Measurements from ENCODE around the gene RIC8B. TPM values are rescaled to one million over a fixed set of nuclear protein-coding genes. Genes with fewer than 3 reads are reported as not detected.

RIC8B gene
- total RNA-seq, 4 donors from 2014 or later: 4.8 to 11.2 (median 8.8) TPM

- 88% methylated on average over 8 of the region's 8 CpGs for WGBS
- no peak overlapping the region for H3K27ac ChIP-seq
- no peak for TF ChIP-seq POLR2AphosphoS5 (IDR thresholded peaks at IDR 0.05)
- TF ChIP-seq POLR2A (IDR thresholded peaks at IDR 0.05): no peak
- TF ChIP-seq CTCF (IDR thresholded peaks at IDR 0.05): no peak
- no peak for TF ChIP-seq EP300 (IDR thresholded peaks at IDR 0.05)
- H3K4me3 ChIP-seq: no peak overlapping the region
- no peaks in the 10 kb centered on the region for H3K27me3 ChIP-seq
- no peaks in the 10 kb centered on the region for H3K36me3 ChIP-seq
- no peak for DNase-seq (ENCODE audit: low spot score in 2 of 2)
- H3K9me3 ChIP-seq: no peaks in the 10 kb centered on the region
- H3K4me1 ChIP-seq: no peaks in the 10 kb centered on the region
Measured at GRCh38 chr12:106893451-106893850, 119.0 kb downstream of the RIC8B start.

- no peak for DNase-seq (ENCODE audit: low spot score in 2 of 2)
- no peak for TF ChIP-seq POLR2A (IDR thresholded peaks at IDR 0.05)
- no peak for TF ChIP-seq EP300 (IDR thresholded peaks at IDR 0.05)
- TF ChIP-seq POLR2AphosphoS5 (IDR thresholded peaks at IDR 0.05): no peak
- TF ChIP-seq CTCF (IDR thresholded peaks at IDR 0.05): no peak
- H3K36me3 ChIP-seq: no peaks in the 10 kb centered on the region
- H3K4me3 ChIP-seq: no peak overlapping the region
- WGBS: 77% methylated on average over 1 of the region's 1 CpG
- no peaks in the 10 kb centered on the region for H3K9me3 ChIP-seq
- no peaks in the 10 kb centered on the region for H3K4me1 ChIP-seq
- H3K27ac ChIP-seq: no peak overlapping the region
- H3K27me3 ChIP-seq: no peaks in the 10 kb centered on the region
Measured at GRCh38 chr12:106894774-106895173, 120.3 kb downstream of the RIC8B start.

GRCh38 chr12:106896603-106897002 lies 122.1 kb downstream of the RIC8B start:
- H3K36me3 ChIP-seq: no peaks in the 10 kb centered on the region
- DNase-seq (ENCODE audit: low spot score in 2 of 2): no peak
- H3K4me1 ChIP-seq: no peaks in the 10 kb centered on the region
- H3K4me3 ChIP-seq: no peak overlapping the region
- no peaks in the 10 kb centered on the region for H3K9me3 ChIP-seq
- H3K27me3 ChIP-seq: no peaks in the 10 kb centered on the region
- TF ChIP-seq CTCF (IDR thresholded peaks at IDR 0.05) (no peak), POLR2A (IDR thresholded peaks at IDR 0.05) (no peak), EP300 (IDR thresholded peaks at IDR 0.05) (no peak)
- no peak overlapping the region for H3K27ac ChIP-seq

GRCh38 chr12:106897082-106897481 lies 122.6 kb downstream of the RIC8B start:
- Histone ChIP-seq H3K36me3 (no peaks in the 10 kb centered on the region), H3K4me3 (no peak overlapping the region), H3K9me3 (no peaks in the 10 kb centered on the region), H3K4me1 (no peaks in the 10 kb centered on the region), H3K27me3 (no peaks in the 10 kb centered on the region), H3K27ac (no peak overlapping the region)
- no peak for TF ChIP-seq POLR2AphosphoS5 (IDR thresholded peaks at IDR 0.05)
- no peak for TF ChIP-seq POLR2A (IDR thresholded peaks at IDR 0.05)
- TF ChIP-seq CTCF (IDR thresholded peaks at IDR 0.05): no peak
- TF ChIP-seq EP300 (IDR thresholded peaks at IDR 0.05): no peak
- WGBS: 87% methylated on average over 6 of the region's 6 CpGs
- DNase-seq (ENCODE audit: low spot score in 2 of 2): no peak

- 56% methylated on average over 13 of the region's 13 CpGs for WGBS
- no peaks in the 10 kb centered on the region for H3K27me3 ChIP-seq
- no peak overlapping the region for H3K27ac ChIP-seq
Measured at GRCh38 chr12:106897981-106898901, 123.8 kb downstream of the RIC8B start.

More at GRCh38 chr12:106897981-106898901, 123.8 kb downstream of the RIC8B start:
- Histone ChIP-seq H3K4me3 (no peak overlapping the region), H3K4me1 (peaks cover 1% of the 10 kb centered on the region), H3K36me3 (no peaks in the 10 kb centered on the region), H3K9me3 (no peaks in the 10 kb centered on the region)
- TF ChIP-seq EP300 (IDR thresholded peaks at IDR 0.05): no peak
- no peak for TF ChIP-seq POLR2A (IDR thresholded peaks at IDR 0.05)
- no peak for TF ChIP-seq POLR2AphosphoS5 (IDR thresholded peaks at IDR 0.05)
- no peak for TF ChIP-seq CTCF (IDR thresholded peaks at IDR 0.05)
- DNase-seq (ENCODE audit: low spot score in 2 of 2): no peak

Data from suprapubic skin (tissue), 4 donors.